ENCODE measurements around the gene GSN. TPM values are rescaled to one million over a fixed set of nuclear protein-coding genes. Genes with fewer than 3 reads are reported as not detected.
A peak's percentile ranks its signal among the peaks of the same experiment; 100 is the strongest.

Gene GSN
- polyA plus RNA-seq, 3 donors, result 67.4 to 187 (median 95.8) TPM

DNA sequence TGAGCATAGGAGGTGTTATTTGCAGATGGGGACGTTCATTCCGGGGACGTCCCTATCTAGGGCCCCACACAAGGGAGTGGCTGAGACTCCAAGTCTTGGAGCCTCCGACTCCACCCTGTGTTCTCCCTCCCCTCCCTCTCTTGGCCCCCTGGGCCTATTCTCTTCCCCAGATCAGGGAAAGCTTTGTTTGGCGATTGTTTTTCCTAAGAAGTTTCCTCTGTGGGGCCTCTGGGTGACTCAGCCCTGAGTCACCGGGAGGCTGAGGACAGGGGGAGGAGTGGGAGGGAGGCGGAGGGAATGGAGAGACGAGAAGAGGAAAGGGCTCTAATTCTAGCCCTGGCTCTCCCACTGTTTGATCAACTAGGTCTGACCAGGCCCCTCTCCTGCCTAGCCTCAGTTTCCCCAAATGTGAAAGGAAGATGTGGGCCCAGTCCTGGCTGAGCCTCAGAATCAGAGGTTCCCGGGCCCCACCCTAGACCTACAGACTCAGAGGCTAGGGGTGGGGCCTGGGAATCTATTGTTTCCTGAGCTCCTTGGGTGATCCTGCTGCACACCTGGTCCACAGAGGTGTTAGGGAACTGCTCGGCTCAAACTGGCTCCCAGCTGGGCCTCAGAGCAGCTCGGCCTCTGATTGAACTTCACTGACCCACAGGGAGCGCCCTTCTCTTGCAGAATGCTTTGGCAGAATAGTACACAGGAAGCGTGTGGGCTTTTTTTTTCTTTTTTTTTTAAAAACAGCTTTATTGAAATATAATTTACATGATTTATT, 19.2 kb downstream of the GSN start:
- peaks cover 73 to 80% of the 10 kb centered on the region in 2 donors for H3K4me1 ChIP-seq (ENCODE audit: control insufficient read depth in 1 of 2, insufficient read depth in 2 of 2, low read length in 2 of 2)
- peak overlapping the region in 1 of 3 experiments; percentile 67 for H3K4me3 ChIP-seq (replicated peaks in 1 of 3; ENCODE audit: low read depth in 2 of 3, low read length in 3 of 3)
- peaks cover 76% of the 10 kb centered on the region for H3K4me1 Mint-ChIP-seq
- peaks cover 41% of the 10 kb centered on the region for H3K79me2 ChIP-seq (ENCODE audit: insufficient read depth, low read length)
- TF ChIP-seq, protein P1, sequence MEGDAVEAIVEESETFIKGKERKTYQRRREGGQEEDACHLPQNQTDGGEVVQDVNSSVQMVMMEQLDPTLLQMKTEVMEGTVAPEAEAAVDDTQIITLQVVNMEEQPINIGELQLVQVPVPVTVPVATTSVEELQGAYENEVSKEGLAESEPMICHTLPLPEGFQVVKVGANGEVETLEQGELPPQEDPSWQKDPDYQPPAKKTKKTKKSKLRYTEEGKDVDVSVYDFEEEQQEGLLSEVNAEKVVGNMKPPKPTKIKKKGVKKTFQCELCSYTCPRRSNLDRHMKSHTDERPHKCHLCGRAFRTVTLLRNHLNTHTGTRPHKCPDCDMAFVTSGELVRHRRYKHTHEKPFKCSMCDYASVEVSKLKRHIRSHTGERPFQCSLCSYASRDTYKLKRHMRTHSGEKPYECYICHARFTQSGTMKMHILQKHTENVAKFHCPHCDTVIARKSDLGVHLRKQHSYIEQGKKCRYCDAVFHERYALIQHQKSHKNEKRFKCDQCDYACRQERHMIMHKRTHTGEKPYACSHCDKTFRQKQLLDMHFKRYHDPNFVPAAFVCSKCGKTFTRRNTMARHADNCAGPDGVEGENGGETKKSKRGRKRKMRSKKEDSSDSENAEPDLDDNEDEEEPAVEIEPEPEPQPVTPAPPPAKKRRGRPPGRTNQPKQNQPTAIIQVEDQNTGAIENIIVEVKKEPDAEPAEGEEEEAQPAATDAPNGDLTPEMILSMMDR (IDR thresholded peaks at IDR 0.05), result no peak
- H4K20me1 ChIP-seq (ENCODE audit: insufficient read depth, low read length), result peaks cover 4% of the 10 kb centered on the region
- H3K9ac ChIP-seq (ENCODE audit: insufficient read depth, low read length, poor library complexity, severe bottlenecking), result peak overlapping the region; percentile 31
- peak overlapping the region; percentile 74 for H3K4me2 ChIP-seq (replicated peaks; ENCODE audit: extremely low read depth, low read length, poor library complexity, severe bottlenecking)
- H3K9me3 ChIP-seq (replicated peaks in 1 of 2; ENCODE audit: control insufficient read depth in 1 of 2, insufficient read depth in 1 of 2, low read length in 2 of 2), result no peaks in the 10 kb centered on the region
- H3K36me3 ChIP-seq (replicated peaks in 1 of 2; ENCODE audit: control insufficient read depth in 1 of 2, insufficient read depth in 2 of 2, low read length in 2 of 2), result peaks cover 0 to 8% of the 10 kb centered on the region in 2 donors
- peaks cover 0 to 2% (median 0%) of the 10 kb centered on the region in 7 donors for H3K9me3 Mint-ChIP-seq
- peaks cover 21 to 32% of the 10 kb centered on the region in 2 donors for H3K36me3 Mint-ChIP-seq
- DNase-seq, result peak; percentile 67 to 86 (median 81)
- H3K27ac ChIP-seq (ENCODE audit: low read depth in 1 of 2, low read length in 2 of 2), result peak overlapping the region; percentile 32 to 80
- intact Hi-C loops (cut with micrococcal nuclease), result loop anchor here in 1 of 2 donors (5.0 kb wide), 1 partner anchor 80 kb away; no protein-coding TSS in a partner anchor
- H3K27ac Mint-ChIP-seq, result peak overlapping the region; percentile 74 to 91 (median 88)
- H3K27me3 ChIP-seq (ENCODE audit: control insufficient read depth in 2 of 2, insufficient read depth in 2 of 2, low read length in 2 of 2), result no peaks in the 10 kb centered on the region
- peaks cover 0 to 2% (median 2%) of the 10 kb centered on the region in 3 donors for H3K27me3 Mint-ChIP-seq (ENCODE audit: low read depth in 3 of 3)
- H3K4me3 Mint-ChIP-seq, result peak overlapping the region in 1 of 2 donors; percentile 87
- 4% methylated on average over 4 of the region's 13 CpGs for WGBS (ENCODE audit: insufficient coverage)
- peak overlapping the region; percentile 65 for H2AFZ ChIP-seq (ENCODE audit: insufficient read depth, low read depth, low read length, poor library complexity, severe bottlenecking)

DNA sequence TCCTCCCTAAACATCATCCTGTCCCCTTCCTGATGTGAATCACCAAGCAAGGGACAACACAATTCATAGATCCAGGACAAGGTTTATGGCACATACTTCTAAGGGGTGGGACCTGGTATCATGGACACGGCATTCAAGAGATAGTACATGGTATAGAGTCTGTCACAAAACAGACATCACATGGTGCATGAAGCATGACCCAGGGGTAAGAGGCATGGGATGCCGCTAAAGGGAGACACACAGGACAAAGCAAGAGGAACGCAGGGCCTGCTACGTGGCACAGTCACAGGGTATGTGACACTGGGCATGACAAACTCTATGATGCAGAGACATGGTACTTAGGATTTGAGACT, 20.7 kb downstream of the GSN start:
- Mint-ChIP-seq H3K9me3 (peaks cover 0 to 2% (median 0%) of the 10 kb centered on the region in 7 donors), H3K36me3 (peaks cover 23 to 36% of the 10 kb centered on the region in 2 donors), H3K27me3 (ENCODE audit: low read depth in 3 of 3) (peaks cover 0 to 3% (median 2%) of the 10 kb centered on the region in 3 donors), H3K4me3 (peak overlapping the region in 1 of 2 donors; percentile 78), H3K4me1 (peaks cover 65% of the 10 kb centered on the region), H3K27ac (peak overlapping the region; percentile 53 to 92 (median 86))
- H3K36me3 ChIP-seq (replicated peaks in 1 of 2; ENCODE audit: control insufficient read depth in 1 of 2, insufficient read depth in 2 of 2, low read length in 2 of 2), result peaks cover 0 to 15% of the 10 kb centered on the region in 2 donors
- peak overlapping the region in 1 of 3 experiments; percentile 55 for H3K4me3 ChIP-seq (replicated peaks in 1 of 3; ENCODE audit: low read depth in 2 of 3, low read length in 3 of 3)
- intact Hi-C loops (cut with micrococcal nuclease), result loop anchor here in 1 of 2 donors (5.0 kb wide), 1 partner anchor 81 kb away; no protein-coding TSS in a partner anchor
- TF ChIP-seq, protein P1 (IDR thresholded peaks at IDR 0.05), result no peak
- no peaks in the 10 kb centered on the region for H3K27me3 ChIP-seq (ENCODE audit: control insufficient read depth in 2 of 2, insufficient read depth in 2 of 2, low read length in 2 of 2)
- peaks cover 59 to 65% of the 10 kb centered on the region in 2 donors for H3K4me1 ChIP-seq (ENCODE audit: control insufficient read depth in 1 of 2, insufficient read depth in 2 of 2, low read length in 2 of 2)
- H3K9ac ChIP-seq (ENCODE audit: insufficient read depth, low read length, poor library complexity, severe bottlenecking), result no peak overlapping the region
- peak; percentile 29 to 58 (median 47) for DNase-seq
- peak overlapping the region; percentile 54 for H3K4me2 ChIP-seq (replicated peaks; ENCODE audit: extremely low read depth, low read length, poor library complexity, severe bottlenecking)
- no peaks in the 10 kb centered on the region for H3K9me3 ChIP-seq (replicated peaks in 1 of 2; ENCODE audit: control insufficient read depth in 1 of 2, insufficient read depth in 1 of 2, low read length in 2 of 2)
- H4K20me1 ChIP-seq (ENCODE audit: insufficient read depth, low read length), result peaks cover 4% of the 10 kb centered on the region
- WGBS (ENCODE audit: insufficient coverage), result 94% methylated on average over 4 of the region's 4 CpGs
- H3K27ac ChIP-seq (ENCODE audit: low read depth in 1 of 2, low read length in 2 of 2), result peak overlapping the region in 1 of 2 donors; percentile 75
- H2AFZ ChIP-seq (ENCODE audit: insufficient read depth, low read depth, low read length, poor library complexity, severe bottlenecking), result peak overlapping the region; percentile 78
- H3K79me2 ChIP-seq (ENCODE audit: insufficient read depth, low read length), result peaks cover 38% of the 10 kb centered on the region

Measured in CD14-positive monocyte (primary cell).